Right cardiac atrium (tissue), 5 donors: Measurements from ENCODE around the gene SFTPA2. TPM values are rescaled to one million over a fixed set of nuclear protein-coding genes. Genes with fewer than 3 reads are reported as not detected.
"Not testable (repeated sequence)": the region's sequence is repeated elsewhere in the genome, so short reads cannot be mapped to it uniquely, and the experiment has no call there.

Experiments used
- ATAC-seq, 2 donors: fragments of 200-7000 bp; cut with Tn5 transposase; one replicate each; pipeline versions ENCODE4 v1.8.0 to v1.9.1; 2020; ENCODE audit warnings: moderate library complexity in 2 of 2, mild to moderate bottlenecking in 1 of 2
- DNase-seq, 3 donors: peaks; one replicate each; pipeline ENCODE4 v3.0.0-alpha.2; 2020
- H3K27ac ChIP-seq: one replicate; pipeline ENCODE4 v1.5.1; 2013; ENCODE audit warnings: mild to moderate bottlenecking, low read length, control low read depth, moderate library complexity
- H3K27me3 ChIP-seq: one replicate; pipeline ENCODE4 v1.6.1; 2013; ENCODE audit not compliant: control insufficient read depth, insufficient read depth
- H3K4me1 ChIP-seq: one replicate; pipeline ENCODE4 v1.6.1; 2013; ENCODE audit warnings: low read length; ENCODE audit not compliant: control insufficient read depth, insufficient read depth
- H3K4me3 ChIP-seq: one replicate; pipeline ENCODE4 v1.5.1; 2013; ENCODE audit warnings: low read length, control low read depth
- H3K9me3 ChIP-seq: one replicate; pipeline ENCODE4 v1.6.1; 2013; ENCODE audit warnings: low read length; ENCODE audit not compliant: control insufficient read depth
- WGBS: extraction: QIAGEN DNeasy Blood & Tissue Kit; methylation state at CpG from one replicate; pipeline ENCODE4 v1.1.7; 2013; 5-methylcytosine and 5-hydroxymethylcytosine counted together
- intact Hi-C, 4 donors: fragments of 100-400 bp; cut with DNase I; formaldehyde crosslinking; loops; one replicate each; pipeline versions ENCODE4 v1.11.0 to v1.14.0; 2022 to 2023
- polyA plus RNA-seq: library from polyadenylated mRNA; stranded (reverse); fragments of 200-250 nt; gene quantifications from one replicate; pipeline ENCODE4 v1.2.3, GENCODE V29; 2013
- total RNA-seq, 4 donors: library from RNA; stranded (reverse); fragmentation: NEBNext Ultra II Directional; extraction: Animal tissue kit (Norgen Biotek cat#: 25700); gene quantifications; one replicate each; pipeline ENCODE4 v1.2.1, GENCODE V29; 2021
- donor health status: healthy with polysubstance abuse.
- donor health status: DM: no; HTN: yes; CAD: no.
- donor health status: DM: no; HTN: no; CAD: no.
- donor health status: DM: no; HTN: yes; CAD: no; lungs with severe emphysema.
- donor health status: DM: yes; HTN: yes; CAD: no.

Gene SFTPA2
- total and polyA plus RNA-seq, 5 donors = 0.54 to 2.8 TPM; not detected in 3

DNA sequence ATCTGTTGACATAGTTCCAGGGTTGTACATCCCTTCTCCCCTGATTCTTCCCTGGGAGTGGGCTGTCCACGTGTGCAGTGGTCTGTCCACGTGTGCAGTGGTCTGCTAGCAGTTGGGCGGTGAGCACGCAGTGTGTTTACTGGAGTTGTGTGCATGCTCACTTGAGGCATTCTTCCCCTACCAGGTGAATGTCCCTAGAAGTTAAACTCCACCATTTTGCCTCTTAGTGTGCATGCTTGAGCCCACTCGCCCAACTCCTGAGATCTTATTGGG, 26.4 kb downstream of the SFTPA2 start:
- DNase-seq, intact Hi-C loops, H3K9me3 ChIP-seq: not testable (repeated sequence)

DNA sequence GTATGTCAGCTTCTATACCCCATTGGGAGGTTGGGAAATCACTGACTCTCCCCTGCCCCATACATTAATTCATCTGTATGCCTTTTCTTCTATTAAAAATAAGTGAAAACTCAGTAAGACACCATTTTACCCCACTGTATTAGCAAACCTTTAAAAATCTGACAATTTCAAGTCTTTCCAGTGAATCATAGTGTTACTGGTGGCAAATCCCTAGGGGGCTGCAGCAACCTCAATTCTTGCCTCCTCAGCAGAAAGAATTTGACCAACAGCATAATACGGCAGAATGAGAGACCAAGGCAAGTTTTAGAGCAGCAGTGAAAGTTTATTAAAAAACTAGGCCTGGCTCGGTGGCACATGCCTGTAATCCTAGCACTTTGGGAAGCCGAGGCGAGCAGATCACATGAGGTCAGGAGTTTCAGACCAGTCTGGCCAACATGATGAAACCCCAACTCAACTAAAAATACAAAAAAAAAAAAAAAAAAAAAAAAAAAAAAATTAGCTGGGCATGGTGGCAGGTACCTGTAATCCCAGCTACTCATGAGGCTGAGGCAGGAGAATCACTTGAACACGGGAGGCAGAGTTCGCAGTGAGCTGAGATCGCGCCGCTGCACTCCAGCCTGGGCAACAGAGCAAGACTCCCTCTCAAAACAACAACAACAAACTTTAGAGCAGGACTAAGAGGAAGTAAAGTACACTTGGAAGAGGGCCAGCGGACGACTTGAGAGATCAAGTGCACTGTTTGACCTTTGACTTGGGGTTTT, 26.9 kb downstream of the SFTPA2 start:
- ATAC-seq, H3K4me3 ChIP-seq, H3K27ac ChIP-seq, intact Hi-C loops, H3K9me3 ChIP-seq, H3K27me3 ChIP-seq, DNase-seq, H3K4me1 ChIP-seq: not testable (repeated sequence)
- 77% methylated on average over 11 of the region's 11 CpGs for WGBS

More for the DNA sequence above, 26.4 kb downstream of the SFTPA2 start:
- not testable (repeated sequence) for H3K27ac ChIP-seq, H3K27me3 ChIP-seq, H3K4me3 ChIP-seq, ATAC-seq, H3K4me1 ChIP-seq
- WGBS = 87% methylated on average over 1 of the region's 5 CpGs

GRCh38 chr10:79528261-79528660, 31.9 kb downstream of the SFTPA2 start:
- DNase-seq, H3K27ac ChIP-seq, H3K4me1 ChIP-seq, H3K9me3 ChIP-seq, ATAC-seq, H3K4me3 ChIP-seq, H3K27me3 ChIP-seq, intact Hi-C loops: not testable (repeated sequence)
- WGBS = 73% methylated on average over 4 of the region's 4 CpGs

DNA sequence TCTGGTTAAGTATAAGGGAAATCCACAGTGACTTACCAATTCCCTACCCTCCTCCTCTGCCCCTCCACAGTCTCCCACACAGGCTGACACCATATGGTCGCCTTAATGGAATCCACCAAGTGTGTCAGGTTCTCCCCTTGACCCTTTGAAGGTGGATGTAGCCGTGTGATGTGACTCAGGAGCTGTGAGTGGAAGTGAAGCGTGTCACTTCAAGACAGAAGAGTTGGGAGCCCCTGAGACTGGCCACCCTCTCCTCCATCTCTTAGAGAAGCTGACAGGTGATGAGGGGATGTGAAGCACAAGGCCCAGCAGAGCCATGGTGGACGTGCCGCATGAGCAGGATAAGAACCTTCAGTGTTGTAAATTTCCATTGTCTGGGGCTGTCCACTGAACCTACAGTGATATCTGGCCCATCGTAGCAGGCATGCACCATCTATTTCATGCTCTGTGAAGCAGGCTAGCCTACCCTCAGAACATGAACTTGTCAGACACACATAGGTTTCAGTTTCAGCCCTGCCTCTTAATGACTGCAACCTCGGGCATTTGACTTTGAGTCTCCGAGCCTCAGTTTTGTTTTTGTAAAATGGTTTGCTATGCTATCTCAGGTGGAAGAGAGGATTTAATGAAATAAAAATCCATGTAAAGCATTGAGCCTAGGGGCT, 35.0 kb downstream of the SFTPA2 start:
- H3K4me3 ChIP-seq, H3K27me3 ChIP-seq, ATAC-seq, H3K27ac ChIP-seq, H3K9me3 ChIP-seq, DNase-seq, H3K4me1 ChIP-seq, intact Hi-C loops: not testable (repeated sequence)
- 76% methylated on average over 6 of the region's 8 CpGs for WGBS

- intact Hi-C loops, H3K9me3 ChIP-seq, H3K27me3 ChIP-seq, DNase-seq, H3K27ac ChIP-seq, H3K4me3 ChIP-seq, H3K4me1 ChIP-seq: not testable (repeated sequence)
- WGBS = 87% methylated on average over 10 of the region's 13 CpGs
- peak; percentile 24 to 46 for ATAC-seq
Observed at GRCh38 chr10:79523157-79523853, 36.9 kb downstream of the SFTPA2 start.

- peak; percentile 29 to 33 for ATAC-seq
- H3K9me3 ChIP-seq, intact Hi-C loops, H3K27ac ChIP-seq, H3K4me1 ChIP-seq, H3K27me3 ChIP-seq, DNase-seq, H3K4me3 ChIP-seq: not testable (repeated sequence)
- WGBS = 96% methylated on average over 3 of the region's 4 CpGs
Observed at GRCh38 chr10:79522464-79522863, 37.7 kb downstream of the SFTPA2 start.

DNA sequence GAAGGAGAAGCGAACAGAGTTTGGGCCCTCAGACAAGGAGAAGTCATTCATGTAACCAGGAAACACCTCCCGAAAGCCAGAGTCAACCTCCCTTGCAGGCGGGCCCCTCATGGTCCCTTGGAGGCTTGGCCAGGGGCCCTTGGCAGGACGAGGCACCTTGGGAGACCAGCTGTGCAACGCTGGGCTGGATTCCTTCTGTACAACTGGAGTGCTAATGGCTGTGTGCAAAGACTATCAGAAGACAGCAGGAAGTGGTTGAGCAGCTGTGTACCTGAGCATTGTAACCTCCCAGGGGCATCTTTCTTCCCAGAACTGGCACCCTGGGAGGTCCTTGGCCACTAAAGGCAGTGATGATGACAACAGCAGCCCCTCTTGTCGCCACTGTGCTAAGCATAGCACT, 38.5 kb downstream of the SFTPA2 start:
- H3K9me3 ChIP-seq, H3K27me3 ChIP-seq, intact Hi-C loops, DNase-seq, H3K4me3 ChIP-seq, H3K4me1 ChIP-seq, H3K27ac ChIP-seq: not testable (repeated sequence)
- WGBS = 72% methylated on average over 6 of the region's 6 CpGs
- ATAC-seq = peak in 1 of 2 donors; percentile 17

DNA sequence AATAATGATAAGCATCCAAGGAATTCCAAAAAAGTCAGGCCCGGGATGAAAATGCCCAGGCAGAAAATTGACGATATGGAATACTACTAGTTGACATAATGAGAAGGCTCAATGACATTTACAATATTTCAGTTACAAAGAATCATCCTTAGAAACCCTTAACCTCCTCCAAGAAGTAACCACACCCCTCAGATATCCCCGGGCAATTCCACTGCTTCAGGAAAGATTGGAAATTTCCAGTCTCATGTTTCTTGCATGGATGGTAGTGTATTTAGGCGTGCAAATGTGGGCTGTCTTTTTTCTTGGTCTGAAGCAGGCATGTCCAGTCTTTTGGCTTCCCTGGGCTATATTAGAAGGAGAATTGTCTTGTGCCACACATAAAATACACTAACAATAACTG, 42.6 kb downstream of the SFTPA2 start:
- H3K4me1 ChIP-seq, H3K9me3 ChIP-seq, intact Hi-C loops, ATAC-seq, H3K4me3 ChIP-seq, H3K27ac ChIP-seq, H3K27me3 ChIP-seq, DNase-seq: not testable (repeated sequence)
- 49% methylated on average over 2 of the region's 4 CpGs for WGBS

- H3K4me3 ChIP-seq, DNase-seq, H3K4me1 ChIP-seq, intact Hi-C loops, H3K27me3 ChIP-seq, H3K27ac ChIP-seq, H3K9me3 ChIP-seq, ATAC-seq: not testable (repeated sequence)
- 53% methylated on average over 5 of the region's 7 CpGs for WGBS
Observed at GRCh38 chr10:79516532-79517205, 43.5 kb downstream of the SFTPA2 start.

GRCh38 chr10:79511891-79512583, 48.2 kb downstream of the SFTPA2 start, which contains the start of gene EIF5AL1:
TSS of gene EIF5AL1 (plus strand) at chr10:79512533. CDS start at chr10:79512650, 117 bp downstream.
- DNase-seq, ATAC-seq, H3K27ac ChIP-seq, intact Hi-C loops, H3K9me3 ChIP-seq, H3K27me3 ChIP-seq, H3K4me1 ChIP-seq, H3K4me3 ChIP-seq: not testable (repeated sequence)
- WGBS = 88% methylated on average over 15 of the region's 17 CpGs
